H1 (cell line): ENCODE data around the gene CORO6. TPM values are rescaled to one million over a fixed set of nuclear protein-coding genes. Genes with fewer than 3 reads are reported as not detected.

Experiments used
- CTCF ChIA-PET: fragments of 300-600 bp; sonication (Branson Sonifier 250); formaldehyde crosslinking; loops from one replicate; lab custom pipeline; 2021; ENCODE audit not compliant: partially characterized antibody; lab: Charles Lee
- POLR2A ChIA-PET: fragments of 300-600 bp; sonication (Branson Sonifier 250); formaldehyde crosslinking; loops from one replicate; lab custom pipeline; 2021; ENCODE audit warnings: inconsistent platforms; ENCODE audit not compliant: partially characterized antibody; lab: Charles Lee
- DNase-seq, 2 experiments: peaks; one replicate each; pipeline versions ENCODE4 v3.0.0 to v3.0.0-alpha.2; 2010 to 2022; ENCODE audit warnings: low spot score in 2 of 2, low read depth in 1 of 2, mixed read lengths in 1 of 2
- FAIRE-seq: peaks from 2 replicates; lab custom pipeline; 2011; peaks lifted over from hg19 to GRCh38; lab: Jason Lieb, UNC
- H2AFZ ChIP-seq: 2 replicates; pipeline ENCODE4 v1.8.1; 2012; ENCODE audit warnings: low read length, inconsistent platforms
- H2AK5ac ChIP-seq: 2 replicates; pipeline ENCODE4 v1.6.1; 2013; ENCODE audit warnings: low read depth, low read length
- H2BK120ac ChIP-seq: replicated peaks from 2 replicates; pipeline ENCODE3; 2013; ENCODE audit warnings: low read depth, low read length, inconsistent platforms
- H2BK12ac ChIP-seq: 2 replicates; pipeline ENCODE4 v1.6.1; 2013; ENCODE audit warnings: low read depth, low read length
- H2BK15ac ChIP-seq: 2 replicates; pipeline ENCODE4 v1.6.1; 2013; ENCODE audit warnings: low read length
- H2BK20ac ChIP-seq: 2 replicates; pipeline ENCODE4 v1.6.1; 2013; ENCODE audit warnings: low read length
- H2BK5ac ChIP-seq: 2 replicates; pipeline ENCODE4 v1.6.1; 2013; ENCODE audit warnings: low read depth, low read length
- H3K14ac ChIP-seq: 2 replicates; pipeline ENCODE4 v1.6.1; 2013; ENCODE audit warnings: inconsistent platforms; ENCODE audit not compliant: insufficient read length
- H3K18ac ChIP-seq: 2 replicates; pipeline ENCODE4 v1.6.1; 2013; ENCODE audit warnings: low read length; ENCODE audit errors: extremely low read depth
- H3K23ac ChIP-seq: 2 replicates; pipeline ENCODE4 v1.6.1; 2013; ENCODE audit warnings: inconsistent platforms; ENCODE audit not compliant: insufficient read length
- H3K23me2 ChIP-seq: 2 replicates; pipeline ENCODE4 v1.6.1; 2013; ENCODE audit warnings: low read depth, low read length
- H3K27ac ChIP-seq: 2 replicates; pipeline ENCODE4 v1.6.1; 2011; ENCODE audit warnings: low read depth, low read length, inconsistent platforms
- H3K27me3 ChIP-seq, 4 experiments: replicated peaks in 1 of 4; 1 replicate in 1 of 4; 2 replicates in 3 of 4; pipeline versions ENCODE4 v1.6.1 to v1.8.1; 2011 to 2013; ENCODE audit warnings: low read length in 3 of 4, mild to moderate bottlenecking in 3 of 4, inconsistent platforms in 2 of 4, mixed read lengths in 2 of 4, moderate library complexity in 1 of 4; ENCODE audit not compliant: control insufficient read depth in 3 of 4, insufficient read depth in 3 of 4; ENCODE audit errors: extremely low read depth in 1 of 4
- H3K36me3 ChIP-seq, 4 experiments: 2 replicates each; pipeline versions ENCODE4 v1.6.1 to v1.8.1; 2011 to 2013; ENCODE audit warnings: mild to moderate bottlenecking in 4 of 4, low read length in 3 of 4, moderate library complexity in 2 of 4, control low read depth in 1 of 4, inconsistent platforms in 1 of 4; ENCODE audit not compliant: insufficient read depth in 4 of 4, control insufficient read depth in 2 of 4
- H3K4ac ChIP-seq: replicated peaks from 2 replicates; pipeline ENCODE3; 2013; ENCODE audit warnings: low read length, low read depth, mixed read lengths, inconsistent platforms; ENCODE audit not compliant: insufficient read length
- H3K4me1 ChIP-seq, 4 experiments: replicated peaks in 1 of 4; 1 replicate in 1 of 4; 2 replicates in 3 of 4; pipeline versions ENCODE4 v1.6.1 to v1.8.1; 2011 to 2013; ENCODE audit warnings: low read length in 3 of 4, inconsistent platforms in 2 of 4, mixed read lengths in 1 of 4; ENCODE audit not compliant: insufficient read depth in 4 of 4, control insufficient read depth in 3 of 4
- H3K4me2 ChIP-seq, 2 experiments: 2 replicates each; pipeline versions ENCODE4 v1.6.1 to v1.8.1; 2011 to 2013; ENCODE audit warnings: low read depth in 2 of 2, low read length in 2 of 2, control low read depth in 1 of 2, inconsistent platforms in 1 of 2, mild to moderate bottlenecking in 1 of 2; ENCODE audit not compliant: insufficient read depth in 1 of 2
- H3K4me3 ChIP-seq, 4 experiments: fragments of 200-600, 300-600 bp in 1 of 4; sonication (generic), shearing (Covaris generic), sonication (Bioruptor Twin) in 1 of 4; 2 replicates each; pipeline versions ENCODE4 v1.5.1 to v1.8.1; 2011 to 2016; ENCODE audit warnings: low read length in 4 of 4, low read depth in 3 of 4, control low read depth in 2 of 4, inconsistent platforms in 2 of 4, mild to moderate bottlenecking in 2 of 4, mixed read lengths in 1 of 4, moderate library complexity in 1 of 4; ENCODE audit not compliant: insufficient read depth in 2 of 4; ENCODE audit errors: extremely low read depth in 1 of 4
- H3K56ac ChIP-seq: replicated peaks from 2 replicates; pipeline ENCODE3; 2013; ENCODE audit warnings: low read depth, mild to moderate bottlenecking, mixed read lengths, low read length, inconsistent platforms; ENCODE audit not compliant: insufficient read length
- H3K79me1 ChIP-seq: 2 replicates; pipeline ENCODE4 v1.6.1; 2013; ENCODE audit warnings: low read depth, low read length, control low read depth
- H3K79me2 ChIP-seq, 2 experiments: 2 replicates each; pipeline versions ENCODE4 v1.6.1 to v1.8.1; 2012 to 2013; ENCODE audit warnings: low read length in 2 of 2, mild to moderate bottlenecking in 2 of 2, inconsistent platforms in 1 of 2; ENCODE audit not compliant: insufficient read depth in 2 of 2, control insufficient read depth in 1 of 2
- H3K9ac ChIP-seq, 4 experiments: replicated peaks in 1 of 4; 1 replicate in 1 of 4; 2 replicates in 3 of 4; pipeline versions ENCODE4 v1.6.1 to v1.8.1; 2011 to 2013; ENCODE audit warnings: low read depth in 3 of 4, low read length in 3 of 4, control low read depth in 2 of 4, mild to moderate bottlenecking in 2 of 4, moderate library complexity in 2 of 4, inconsistent platforms in 1 of 4; ENCODE audit errors: extremely low read depth in 1 of 4
- H3K9me3 ChIP-seq, 2 experiments: 2 replicates each; pipeline versions ENCODE4 v1.6.1 to v1.8.1; 2012 to 2013; ENCODE audit warnings: mild to moderate bottlenecking in 2 of 2, moderate library complexity in 2 of 2, control low read depth in 1 of 2, inconsistent platforms in 1 of 2, low read depth in 1 of 2, low read length in 1 of 2, mixed read lengths in 1 of 2; ENCODE audit not compliant: insufficient read depth in 2 of 2
- H4K20me1 ChIP-seq, 2 experiments: replicated peaks in 1 of 2; 2 replicates each; pipeline versions ENCODE3 to v1.8.1; 2011 to 2013; ENCODE audit warnings: inconsistent platforms in 2 of 2, low read length in 2 of 2, mild to moderate bottlenecking in 1 of 2; ENCODE audit not compliant: insufficient read depth in 2 of 2, control insufficient read depth in 1 of 2
- H4K5ac ChIP-seq: 2 replicates; pipeline ENCODE4 v1.6.1; 2013; ENCODE audit warnings: low read length, low read depth, mixed read lengths, inconsistent platforms; ENCODE audit not compliant: insufficient read length
- H4K8ac ChIP-seq: 2 replicates; pipeline ENCODE4 v1.8.0; 2013; ENCODE audit warnings: mild to moderate bottlenecking, moderate library complexity, low read length, inconsistent platforms; ENCODE audit not compliant: insufficient read depth; ENCODE audit errors: extremely low read depth
- H4K91ac ChIP-seq: replicated peaks from 2 replicates; pipeline ENCODE3; 2013; ENCODE audit warnings: low read length, mixed read lengths, inconsistent platforms; ENCODE audit not compliant: insufficient read length
- ASH2L ChIP-seq: fragments of 200-600, 300-600 bp; sonication (generic); IDR thresholded peaks from one replicate; pipeline ENCODE4 v1.7.1; 2017; ENCODE audit warnings: low read length
- CBX8 ChIP-seq: fragments of 300-800, 300-1000 bp; sonication (generic); IDR thresholded peaks from 2 replicates; pipeline ENCODE4 v1.7.1; 2016; ENCODE audit warnings: low read depth, low read length, borderline replicate concordance
- CHD1 ChIP-seq: IDR thresholded peaks from 2 replicates; pipeline ENCODE4 v1.6.1; 2012; ENCODE audit warnings: low read depth, low read length, improper control_type of control experiment
- CHD2 ChIP-seq: IDR thresholded peaks from 2 replicates; pipeline ENCODE4 v1.6.1; 2012; ENCODE audit warnings: low read length, improper control_type of control experiment
- EGR1 ChIP-seq: IDR thresholded peaks from 2 replicates; pipeline ENCODE4 v1.6.1; 2011; ENCODE audit warnings: low read depth, low read length, borderline replicate concordance
- KDM1A ChIP-seq: fragments of 200-600, 300-600 bp; sonication (generic); IDR thresholded peaks from 2 replicates; pipeline ENCODE4 v1.7.1; 2016; ENCODE audit warnings: mild to moderate bottlenecking, low read length, borderline replicate concordance
- POLR2A ChIP-seq, 2 experiments: IDR thresholded peaks; 1 replicate in 1 of 2; 2 replicates in 1 of 2; pipeline ENCODE4 v1.6.1; 2011; ENCODE audit warnings: low read depth in 2 of 2, low read length in 2 of 2, mild to moderate bottlenecking in 2 of 2; ENCODE audit errors: control extremely low read depth in 1 of 2
- RNF2 ChIP-seq: fragments of 200-900, 300-1000 bp; sonication (generic); IDR thresholded peaks from 2 replicates; pipeline ENCODE4 v1.7.1; 2016; ENCODE audit warnings: borderline replicate concordance, low read depth, mild to moderate bottlenecking, antibody characterized with exemption, low read length; ENCODE audit not compliant: poor library complexity, severe bottlenecking; ENCODE audit errors: missing control alignments
- RXRA ChIP-seq: IDR thresholded peaks from 2 replicates; pipeline ENCODE4 v1.6.1; 2011; ENCODE audit warnings: low read depth, mild to moderate bottlenecking, low read length, moderate library complexity; ENCODE audit not compliant: insufficient read depth
- SIN3A ChIP-seq, 2 experiments: IDR thresholded peaks in 1 of 2; conservative IDR thresholded peaks in 1 of 2; 2 replicates each; pipeline ENCODE4 v1.6.1; 2011 to 2012; ENCODE audit warnings: low read length in 2 of 2, improper control_type of control experiment in 1 of 2, low read depth in 1 of 2, mild to moderate bottlenecking in 1 of 2
- SIX5 ChIP-seq: IDR thresholded peaks from 2 replicates; pipeline ENCODE4 v1.6.1; 2011; ENCODE audit warnings: mild to moderate bottlenecking, low read depth, low read length
- SP1 ChIP-seq: IDR thresholded peaks from 2 replicates; pipeline ENCODE4 v1.6.1; 2011; ENCODE audit warnings: low read depth, low read length
- TAF1 ChIP-seq: IDR thresholded peaks from 2 replicates; pipeline ENCODE4 v1.6.1; 2011; ENCODE audit warnings: mild to moderate bottlenecking, low read depth, low read length
- TEAD4 ChIP-seq: IDR thresholded peaks from 2 replicates; pipeline ENCODE4 v1.6.1; 2012; ENCODE audit warnings: low read depth, low read length, inconsistent platforms, mixed read lengths
- WGBS, 2 experiments: shearing (Covaris generic) in 1 of 2; methylation state at CpG; one replicate each; pipeline versions ENCODE4 v1.1.6 to v1.1.7; 2013 to 2015; ENCODE audit warnings: low lambda C conversion rate in 2 of 2, mixed read lengths in 2 of 2, inconsistent platforms in 1 of 2, low coverage in 1 of 2, missing lambda C conversion rate in 1 of 2; ENCODE audit not compliant: insufficient replicate concordance in 2 of 2, insufficient coverage in 1 of 2, insufficient read length in 1 of 2; ENCODE audit errors: extremely low coverage in 1 of 2, missing lambda C conversion rate in 1 of 2; 5-methylcytosine and 5-hydroxymethylcytosine counted together
- polyA plus RNA-seq, 7 experiments: library from polyadenylated mRNA; depleted of rRNA in 3 of 7; stranded (reverse) in 5 of 7; unstranded in 2 of 7; fragments of >200 nt in 5 of 7; fragments of 200-250 nt in 2 of 7; gene quantifications; 1 replicate in 5 of 7; 2 replicates in 1 of 7; 4 replicates in 1 of 7; pipeline versions ENCODE4 v1.2.1 to v1.2.3, GENCODE V29; 2011 to 2013; ENCODE audit warnings: missing spikeins in 2 of 7, mixed read lengths in 2 of 7
- total RNA-seq: library from RNA; stranded (reverse); fragmentation: NEBNext Ultra II Directional; extraction: Animal tissue kit (Norgen Biotek cat#: 25700); gene quantifications from 2 replicates; pipeline ENCODE4 v1.2.1, GENCODE V29; 2021

The CORO6 gene
- total and polyA plus RNA-seq, 2 of the 8 experiments (the other 6 are each of a cell fraction or from before 2014, with no cell fraction given), result 2.5 to 8.6 TPM

DNA sequence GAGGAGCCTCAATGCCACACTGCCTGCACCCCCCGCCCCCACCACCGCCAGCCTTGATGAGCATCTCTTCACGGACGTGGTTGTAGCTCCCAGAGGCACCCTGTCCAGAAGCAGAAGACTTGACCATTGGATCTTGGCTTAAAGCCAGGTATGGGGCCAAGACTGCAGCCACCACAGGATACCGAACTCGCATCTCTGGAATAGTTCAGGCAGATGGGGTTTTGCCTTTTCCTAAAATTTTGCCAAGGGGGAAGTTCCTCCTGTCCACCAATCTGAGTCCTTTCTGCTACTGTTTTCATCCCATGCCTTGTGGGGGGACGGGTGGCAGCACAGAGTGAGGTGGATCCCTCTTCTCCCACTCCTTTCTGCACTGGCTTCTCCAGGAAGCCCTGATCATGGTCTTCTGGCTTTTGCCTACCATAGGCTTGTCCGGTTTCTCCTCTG lies 939 bp downstream of the CORO6 start:
- WGBS, 2 experiments, result 78% methylated on average over 8 of the region's 8 CpGs; no CpG with 5 or more reads in 1 of the 2 experiments
- TF ChIP-seq RNF2 (no peak), CHD2 (no peak), TEAD4 (no peak), CBX8 (no peak), ASH2L (no peak), POLR2A (IDR thresholded peaks at IDR 0.05; ENCODE audit: control extremely low read depth in 1 of 2, low read depth in 2 of 2, low read length in 2 of 2) (no peak), SIN3A (conservative IDR thresholded peaks at IDR 0.05 in 1 of 2, IDR thresholded peaks at IDR 0.05 in 1 of 2; ENCODE audit: low read depth in 1 of 2, low read length in 2 of 2) (no peak), EGR1 (no peak), TAF1 (no peak), KDM1A (no peak), SIX5 (no peak), CHD1 (no peak), SP1 (no peak), RXRA (no peak)

More for the DNA sequence above, 939 bp downstream of the CORO6 start:
- Histone ChIP-seq H3K36me3 (no peaks in the 10 kb centered on the region), H2BK120ac (no peak overlapping the region), H4K5ac (no peak overlapping the region), H3K18ac (no peak overlapping the region), H3K23me2 (peaks cover 14% of the 10 kb centered on the region; the same call in 1 of the 2 replicates), H3K4me1 (peaks cover 11 to 32% (median 22%) of the 10 kb centered on the region in 4 experiments), H3K27me3 (peaks cover 9 to 50% (median 37%) of the 10 kb centered on the region in 4 experiments), H2BK5ac (no peak overlapping the region), H3K27ac (no peak overlapping the region), H3K4me3 (peak overlapping the region in 1 of 4 experiments; percentile 84; a peak in 3 of 8 replicates), H2BK12ac (no peak overlapping the region), H2BK20ac (no peak overlapping the region), H3K79me1 (no peaks in the 10 kb centered on the region), H3K9me3 (no peaks in the 10 kb centered on the region), H3K4ac (no peak overlapping the region), H3K14ac (no peak overlapping the region), H3K79me2 (no peaks in the 10 kb centered on the region), H3K56ac (no peak overlapping the region), H2AFZ (no peak overlapping the region), H4K20me1 (peaks cover 0 to 6% of the 10 kb centered on the region in 2 experiments), H3K9ac (no peak overlapping the region), H2AK5ac (no peak overlapping the region), H4K91ac (no peak overlapping the region), H3K23ac (no peak overlapping the region), H3K4me2 (peak overlapping the region; percentile 95), H4K8ac (no peak overlapping the region), H2BK15ac (no peak overlapping the region)
- ChIA-PET CTCF (interaction anchor here (0.7 to 13.1 kb wide), 10 partner anchors 9 to 309 kb away, joined by 3 to 193 read pairs (median 3); partner anchors contain the start of genes ABHD15, SSH2 and TP53I13), POLR2A (interaction anchor here (1.7 kb wide), 1 partner anchor 30 kb away, joined by 9 read pairs; the partner anchor contains the start of gene ANKRD13B)
- FAIRE-seq, result no peak
- no peak for DNase-seq
